T-helper 17 cell (primary cell): ENCODE data around the gene FRAT2. TPM values are rescaled to one million over a fixed set of nuclear protein-coding genes. Genes with fewer than 3 reads are reported as not detected.
"Not testable (repeated sequence)": the region's sequence is repeated elsewhere in the genome, so short reads cannot be mapped to it uniquely, and the experiment has no call there.

Source experiments
- ATAC-seq: fragments of 150-1000 bp; cut with Tn5 transposase; 2 replicates; pipeline ENCODE4 v1.10.0; 2021; ENCODE audit warnings: mild to moderate bottlenecking, moderate library complexity
- DNase-seq, 3 donors: peaks; one replicate each; pipeline versions ENCODE4 v3.0.0 to v3.0.0-alpha.2; 2020 to 2021
- H3K9me3 ChIP-seq: one replicate; pipeline ENCODE4 v1.7.0; 2013; ENCODE audit warnings: low read length, mild to moderate bottlenecking; ENCODE audit not compliant: control insufficient read depth, poor library complexity, severe bottlenecking
- H3K27ac Mint-ChIP-seq: one replicate; pipeline ENCODE4 v1.8.0; 2022; ENCODE audit warnings: mild to moderate bottlenecking, moderate library complexity, mixed read lengths
- H3K27me3 Mint-ChIP-seq: one replicate; pipeline ENCODE4 v1.8.0; 2022; ENCODE audit warnings: mixed read lengths
- H3K36me3 Mint-ChIP-seq: one replicate; pipeline ENCODE4 v1.8.0; 2022; ENCODE audit warnings: low read depth, mixed read lengths
- H3K4me1 Mint-ChIP-seq: one replicate; pipeline ENCODE4 v1.8.0; 2022; ENCODE audit warnings: mild to moderate bottlenecking, mixed read lengths
- H3K4me3 Mint-ChIP-seq: one replicate; pipeline ENCODE4 v1.8.0; 2022; ENCODE audit warnings: mild to moderate bottlenecking, moderate library complexity, mixed read lengths
- total RNA-seq, 4 donors: library from RNA in 2 of 4; stranded (reverse) in 2 of 4; gene quantifications; one replicate each; pipeline ENCODE4 v1.2.3 and lab custom pipeline; 2022 to 2026

FRAT2 gene
- total RNA-seq, 2 donors from 2014 or later: 16.8 to 21.7 TPM

DNA sequence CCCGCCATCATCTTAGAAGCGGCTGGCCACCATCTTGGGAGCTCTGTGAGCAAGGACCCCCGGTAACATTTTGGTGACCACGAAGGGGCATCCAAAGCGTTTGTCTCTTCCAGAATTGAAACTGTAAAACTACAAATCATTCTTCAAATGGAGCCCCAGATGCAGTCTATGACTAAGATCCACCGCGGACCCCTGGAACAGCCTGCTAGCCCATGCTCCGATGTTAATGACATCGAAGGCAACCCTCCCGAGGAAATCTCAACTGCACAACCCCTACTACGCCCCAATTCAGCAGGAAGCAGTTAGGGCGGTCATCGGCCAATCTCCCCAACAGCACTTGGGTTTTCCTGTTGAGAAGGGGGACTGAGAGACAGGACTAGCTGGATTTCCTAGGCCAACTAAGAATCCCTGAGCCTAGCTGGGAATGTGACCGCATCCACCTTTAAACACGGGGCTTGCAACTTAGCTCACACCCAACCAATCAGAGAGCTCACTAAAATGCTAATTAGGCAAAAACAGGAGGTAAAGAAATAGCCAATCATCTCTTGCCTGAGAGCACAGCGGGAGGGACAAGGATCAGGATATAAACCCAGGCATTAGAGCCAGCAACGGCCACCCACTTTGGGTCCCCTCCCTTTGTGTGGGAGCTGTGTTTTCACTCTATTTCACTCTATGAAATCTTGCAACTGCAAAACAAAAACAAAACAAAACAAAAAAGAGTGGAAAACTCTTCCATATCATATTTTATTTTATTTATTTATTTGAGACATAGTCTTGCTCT lies 43.8 kb downstream of the FRAT2 start:
- H3K4me3 Mint-ChIP-seq, H3K27me3 Mint-ChIP-seq, DNase-seq, ATAC-seq, H3K27ac Mint-ChIP-seq, H3K9me3 ChIP-seq, H3K36me3 Mint-ChIP-seq: not testable (repeated sequence)
- peaks cover 20% of the 10 kb centered on the region for H3K4me1 Mint-ChIP-seq

DNA sequence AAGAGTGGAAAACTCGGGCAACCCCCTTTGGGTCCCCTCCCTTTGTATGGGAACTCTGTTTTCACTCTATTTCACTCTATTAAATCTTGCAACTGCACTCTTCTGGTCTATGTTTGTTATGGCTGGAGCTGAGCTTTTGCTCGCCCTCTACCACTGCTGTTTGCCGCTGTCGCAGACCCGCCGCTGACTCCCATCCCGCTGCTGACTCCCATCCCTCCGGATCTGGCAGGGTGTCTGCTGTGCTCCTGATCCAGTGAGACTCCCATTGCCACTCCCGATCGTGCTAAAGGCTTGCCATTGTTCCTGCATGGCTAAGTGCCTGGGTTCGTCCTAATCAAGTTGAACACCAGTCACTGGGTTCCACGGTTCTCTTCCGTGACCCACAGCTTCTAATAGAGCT lies 44.5 kb downstream of the FRAT2 start:
- H3K27me3 Mint-ChIP-seq, H3K27ac Mint-ChIP-seq, H3K9me3 ChIP-seq, ATAC-seq, DNase-seq, H3K36me3 Mint-ChIP-seq, H3K4me3 Mint-ChIP-seq: not testable (repeated sequence)
- H3K4me1 Mint-ChIP-seq: peaks cover 20% of the 10 kb centered on the region

Other genes starting within 250 kb of the FRAT2 start
- under 1 TPM; 0.44 to 0.50 TPM for gene SLIT1, start 148.8 kb downstream of the FRAT2 start, total RNA-seq
- 10 to 100 TPM in 1 of 2 donors, 1 to 10 TPM in 1; 9.3 to 15.7 TPM for gene ARHGAP19, start 42.1 kb downstream of the FRAT2 start, total RNA-seq
- gene FRAT1, start 15.5 kb downstream of the FRAT2 start, total RNA-seq: 10 to 100 TPM; 24.4 to 26.5 TPM
- gene RRP12, start 66.6 kb upstream of the FRAT2 start, total RNA-seq: 100 to 1,000 TPM; 138 to 231 TPM
- 100 to 1,000 TPM in 1 of 2 donors, 10 to 100 TPM in 1; 88.6 to 101 TPM for gene PGAM1, start 91.5 kb upstream of the FRAT2 start, total RNA-seq
- gene EXOSC1, start 111.3 kb upstream of the FRAT2 start, total RNA-seq: 10 to 100 TPM; 32.0 to 38.6 TPM
- 10 to 100 TPM; 14.9 to 15.3 TPM for gene ZDHHC16, start 111.4 kb upstream of the FRAT2 start, total RNA-seq
- gene MMS19, start 163.7 kb upstream of the FRAT2 start, total RNA-seq: 10 to 100 TPM; 60.1 to 71.2 TPM
- gene UBTD1, start 164.2 kb upstream of the FRAT2 start, total RNA-seq: 1 to 10 TPM; 1.1 to 1.4 TPM
- gene ANKRD2, start 238.1 kb upstream of the FRAT2 start, total RNA-seq: not detected
- not detected for gene HOGA1, start 249.7 kb upstream of the FRAT2 start, total RNA-seq